Cerebellar cortex (tissue), 1 donor: ENCODE results near the gene DTX1.
"Not testable (repeated sequence)": the region's sequence is repeated elsewhere in the genome, so short reads cannot be mapped to it uniquely, and the experiment has no call there.

Experiments used
- DNase-seq: peaks from one replicate; pipeline ENCODE4 v3.0.0-alpha.2; 2015; ENCODE audit warnings: low spot score

DTX1 gene

GRCh38 chr12:113137861-113138783 lies 81.6 kb downstream of the DTX1 start:
- DNase-seq: no peak

GRCh38 chr12:113138826-113139225 lies 82.3 kb downstream of the DTX1 start:
- DNase-seq: no peak

GRCh38 chr12:113140706-113141105 lies 84.2 kb downstream of the DTX1 start:
- no peak for DNase-seq

- DNase-seq: not testable (repeated sequence)
Measured at GRCh38 chr12:113141716-113142115, 85.2 kb downstream of the DTX1 start.

- peak; percentile 69 for DNase-seq
Measured at GRCh38 chr12:113142173-113142885, 85.8 kb downstream of the DTX1 start.

GRCh38 chr12:113142886-113143332 lies 86.4 kb downstream of the DTX1 start:
- no peak for DNase-seq

GRCh38 chr12:113143959-113144358 lies 87.4 kb downstream of the DTX1 start:
- no peak for DNase-seq

GRCh38 chr12:113144806-113145205 lies 88.3 kb downstream of the DTX1 start:
- no peak for DNase-seq

- DNase-seq: no peak
Measured at GRCh38 chr12:113145720-113146551, 89.4 kb downstream of the DTX1 start.

GRCh38 chr12:113146999-113147398 lies 90.5 kb downstream of the DTX1 start:
- DNase-seq: no peak
